D721Med (cell line): ENCODE data around the gene JAM3.

Experiments used
- DNase-seq: peaks from one replicate; pipeline ENCODE4 v3.0.0; 2011; ENCODE audit warnings: low spot score; ENCODE audit not compliant: insufficient read length
- FAIRE-seq: peaks from 2 replicates; lab custom pipeline; 2011; peaks lifted over from hg19 to GRCh38; lab: Jason Lieb, UNC
- TF ChIP-seq, protein P1 (sequence below): IDR thresholded peaks from 2 replicates; pipeline ENCODE4 v1.5.1; 2012; ENCODE audit warnings: mild to moderate bottlenecking, control low read depth; ENCODE audit not compliant: insufficient read depth; ENCODE audit errors: missing control alignments

The JAM3 gene

GRCh38 chr11:134150195-134150903, 81.5 kb downstream of the JAM3 start:
- TF ChIP-seq, protein P1, sequence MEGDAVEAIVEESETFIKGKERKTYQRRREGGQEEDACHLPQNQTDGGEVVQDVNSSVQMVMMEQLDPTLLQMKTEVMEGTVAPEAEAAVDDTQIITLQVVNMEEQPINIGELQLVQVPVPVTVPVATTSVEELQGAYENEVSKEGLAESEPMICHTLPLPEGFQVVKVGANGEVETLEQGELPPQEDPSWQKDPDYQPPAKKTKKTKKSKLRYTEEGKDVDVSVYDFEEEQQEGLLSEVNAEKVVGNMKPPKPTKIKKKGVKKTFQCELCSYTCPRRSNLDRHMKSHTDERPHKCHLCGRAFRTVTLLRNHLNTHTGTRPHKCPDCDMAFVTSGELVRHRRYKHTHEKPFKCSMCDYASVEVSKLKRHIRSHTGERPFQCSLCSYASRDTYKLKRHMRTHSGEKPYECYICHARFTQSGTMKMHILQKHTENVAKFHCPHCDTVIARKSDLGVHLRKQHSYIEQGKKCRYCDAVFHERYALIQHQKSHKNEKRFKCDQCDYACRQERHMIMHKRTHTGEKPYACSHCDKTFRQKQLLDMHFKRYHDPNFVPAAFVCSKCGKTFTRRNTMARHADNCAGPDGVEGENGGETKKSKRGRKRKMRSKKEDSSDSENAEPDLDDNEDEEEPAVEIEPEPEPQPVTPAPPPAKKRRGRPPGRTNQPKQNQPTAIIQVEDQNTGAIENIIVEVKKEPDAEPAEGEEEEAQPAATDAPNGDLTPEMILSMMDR = no peak
- FAIRE-seq (no peak), DNase-seq (no peak)

- DNase-seq = no peak
- FAIRE-seq = no peak
- TF ChIP-seq, protein P1 = no peak
These were observed 82.3 kb downstream of the JAM3 start for GRCh38 chr11:134151083-134151747.

- FAIRE-seq (no peak), DNase-seq (no peak)
- TF ChIP-seq, protein P1 = no peak
These were observed 83.8 kb downstream of the JAM3 start for GRCh38 chr11:134152696-134153095.

DNA sequence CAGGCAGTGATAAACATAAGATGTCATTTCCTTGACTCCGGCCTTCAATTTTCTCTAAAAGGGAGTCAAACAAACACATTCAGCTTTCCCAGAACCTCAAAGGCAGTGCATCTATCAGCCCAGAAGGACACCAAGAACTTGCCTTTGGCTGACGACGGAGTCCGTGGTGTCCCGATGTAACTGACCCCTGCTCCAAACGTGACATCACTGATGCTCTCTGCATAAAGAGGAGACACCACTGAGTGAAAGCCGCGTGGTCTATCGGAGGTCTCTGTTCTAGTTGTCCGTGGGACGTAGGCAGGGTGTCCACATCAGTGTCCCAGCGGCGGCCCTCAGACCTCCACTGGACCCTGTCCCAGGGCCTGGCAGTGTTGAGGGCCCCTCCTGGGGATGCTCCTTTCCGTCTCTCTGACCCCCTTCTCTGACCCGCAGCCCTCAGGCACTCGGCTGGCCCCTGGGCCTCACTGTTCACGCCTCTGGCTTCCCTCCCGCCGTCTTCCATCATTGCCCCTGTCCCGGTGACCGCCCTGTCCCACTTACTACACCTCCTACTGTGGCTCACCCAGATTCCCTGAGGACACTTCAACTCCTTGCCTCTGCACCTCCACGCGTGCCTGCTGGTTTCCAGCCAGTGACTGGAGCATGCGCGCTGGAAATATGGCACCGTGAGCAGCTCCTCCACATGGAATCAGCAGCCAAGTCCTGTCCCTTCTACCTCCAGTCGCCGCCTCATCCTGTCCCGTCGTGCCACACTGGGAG, 84.5 kb downstream of the JAM3 start:
- TF ChIP-seq, protein P1 = no peak
- FAIRE-seq (no peak), DNase-seq (no peak)

DNA sequence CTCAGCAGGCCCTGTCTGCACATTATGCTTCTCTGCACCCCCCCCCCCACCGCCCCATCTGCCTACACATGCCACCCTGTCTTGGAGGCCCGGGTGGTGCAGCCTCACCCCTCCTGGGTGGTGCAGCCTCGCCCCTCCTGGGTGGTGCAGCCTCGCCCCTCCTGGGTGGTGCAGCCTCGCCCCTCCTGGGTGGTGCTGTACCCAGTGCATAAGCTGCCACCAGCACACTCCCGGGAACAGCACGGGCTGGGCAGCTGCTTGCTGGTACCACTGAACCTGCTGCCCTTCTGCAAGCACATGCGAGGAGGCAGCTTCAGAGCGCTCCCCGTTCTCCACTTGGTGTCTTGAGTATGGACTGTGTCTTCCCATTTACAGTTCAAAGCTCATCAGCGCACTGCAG, 85.6 kb downstream of the JAM3 start:
- DNase-seq = no peak
- TF ChIP-seq, protein P1 = no peak
- FAIRE-seq = no peak

GRCh38 chr11:134155456-134155855, 86.6 kb downstream of the JAM3 start:
- TF ChIP-seq, protein P1 = no peak
- FAIRE-seq = no peak
- no peak for DNase-seq
